Natural killer cell treated with Interleukin-12 subunit alpha and Interleukin-12 subunit beta and Interleukin-15 and Interleukin-18, amount 100 ng/mL, for 72 hours (primary cell): Measurements from ENCODE around the gene NDE1. TPM values are rescaled to one million over a fixed set of nuclear protein-coding genes. Genes with fewer than 3 reads are reported as not detected.
A peak's percentile ranks its signal among the peaks of the same experiment; 100 is the strongest.
"Not testable (repeated sequence)": the region's sequence is repeated elsewhere in the genome, so short reads cannot be mapped to it uniquely, and the experiment has no call there.

Source experiments
- ATAC-seq, 2 donors: fragments of 150-1000 bp; cut with Tn5 transposase in 1 of 2; sonication (Bioruptor Pico), chemical (Tn5 transposase) in 1 of 2; 2 replicates each; pipeline ENCODE4 v1.10.0; 2021
- DNase-seq: peaks from one replicate; pipeline ENCODE4 v3.0.0; 2022; ENCODE audit warnings: low spot score
- H3K27ac Mint-ChIP-seq, 2 donors: 1 replicate in 1 of 2; 2 replicates in 1 of 2; pipeline ENCODE4 v1.8.0; 2022; ENCODE audit warnings: mixed read lengths in 2 of 2, mild to moderate bottlenecking in 1 of 2, moderate library complexity in 1 of 2
- H3K27me3 Mint-ChIP-seq, 2 donors: 1 replicate in 1 of 2; 2 replicates in 1 of 2; pipeline ENCODE4 v1.8.0; 2022; ENCODE audit warnings: mixed read lengths in 2 of 2
- H3K36me3 Mint-ChIP-seq: one replicate; pipeline ENCODE4 v1.8.0; 2022; ENCODE audit warnings: mixed read lengths
- H3K4me1 Mint-ChIP-seq, 2 donors: 1 replicate in 1 of 2; 2 replicates in 1 of 2; pipeline ENCODE4 v1.8.0; 2022; ENCODE audit warnings: low read depth in 2 of 2, mixed read lengths in 2 of 2, mild to moderate bottlenecking in 1 of 2
- H3K4me3 Mint-ChIP-seq: one replicate; pipeline ENCODE4 v1.8.0; 2022; ENCODE audit warnings: mixed read lengths
- H3K9me3 Mint-ChIP-seq: 2 replicates; pipeline ENCODE4 v1.8.0; 2022; ENCODE audit warnings: mixed read lengths
- total RNA-seq, 2 donors: library from RNA; stranded (reverse); gene quantifications; one replicate each; pipeline ENCODE4 v1.2.3, GENCODE V29; 2022

Gene NDE1
- total RNA-seq, 2 donors from 2014 or later = 95.0 to 151 TPM

- Mint-ChIP-seq H3K4me1 (peaks cover 5 to 18% of the 10 kb centered on the region in 2 donors), H3K36me3 (peaks cover 6% of the 10 kb centered on the region), H3K4me3 (no peak overlapping the region), H3K27ac (peak overlapping the region in 1 of 2 donors; percentile 27), H3K27me3 (no peaks in the 10 kb centered on the region), H3K9me3 (no peaks in the 10 kb centered on the region)
- ATAC-seq (no peak), DNase-seq (no peak)
Observed at GRCh38 chr16:15705064-15705565, 55.1 kb downstream of the NDE1 start.

- Mint-ChIP-seq H3K9me3 (no peaks in the 10 kb centered on the region), H3K36me3 (peaks cover 6% of the 10 kb centered on the region), H3K4me3 (no peak overlapping the region), H3K27me3 (no peaks in the 10 kb centered on the region), H3K4me1 (peaks cover 5 to 21% of the 10 kb centered on the region in 2 donors), H3K27ac (no peak overlapping the region)
- no peak for DNase-seq
- ATAC-seq = no peak
Observed at GRCh38 chr16:15707332-15707731, 57.3 kb downstream of the NDE1 start.

DNA sequence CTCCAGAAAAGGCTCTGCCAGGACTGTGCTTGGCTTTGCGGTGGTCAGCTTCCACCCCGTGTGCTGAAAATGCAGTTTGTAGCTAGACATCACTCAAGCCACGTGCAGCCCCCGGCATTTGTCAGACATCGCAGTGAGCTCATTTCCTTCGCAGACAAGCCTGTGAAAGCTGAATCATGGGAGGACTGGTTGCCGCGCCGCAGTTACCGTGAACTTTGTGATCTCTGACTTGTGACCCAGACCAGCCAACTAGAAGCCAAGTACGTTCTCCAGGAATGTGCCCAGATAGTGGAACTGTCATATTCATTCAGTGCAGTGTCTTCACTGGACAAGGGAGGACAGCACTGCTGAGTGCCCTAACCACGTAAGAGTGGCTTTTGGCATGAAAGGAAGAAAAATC, 58.1 kb downstream of the NDE1 start:
- H3K9me3 Mint-ChIP-seq = no peaks in the 10 kb centered on the region
- DNase-seq (no peak), ATAC-seq (no peak)
- H3K4me1 Mint-ChIP-seq = peaks cover 5 to 24% of the 10 kb centered on the region in 2 donors
- peaks cover 6% of the 10 kb centered on the region for H3K36me3 Mint-ChIP-seq
- no peak overlapping the region for H3K4me3 Mint-ChIP-seq
- no peak overlapping the region for H3K27ac Mint-ChIP-seq
- H3K27me3 Mint-ChIP-seq = no peaks in the 10 kb centered on the region

- H3K36me3 Mint-ChIP-seq = peaks cover 6% of the 10 kb centered on the region
- ATAC-seq (no peak), DNase-seq (no peak)
- no peak overlapping the region for H3K27ac Mint-ChIP-seq
- H3K4me3 Mint-ChIP-seq = no peak overlapping the region
- H3K27me3 Mint-ChIP-seq = no peaks in the 10 kb centered on the region
- H3K4me1 Mint-ChIP-seq = peaks cover 5 to 26% of the 10 kb centered on the region in 2 donors
- no peaks in the 10 kb centered on the region for H3K9me3 Mint-ChIP-seq
Observed at GRCh38 chr16:15708997-15709396, 59.0 kb downstream of the NDE1 start.

DNA sequence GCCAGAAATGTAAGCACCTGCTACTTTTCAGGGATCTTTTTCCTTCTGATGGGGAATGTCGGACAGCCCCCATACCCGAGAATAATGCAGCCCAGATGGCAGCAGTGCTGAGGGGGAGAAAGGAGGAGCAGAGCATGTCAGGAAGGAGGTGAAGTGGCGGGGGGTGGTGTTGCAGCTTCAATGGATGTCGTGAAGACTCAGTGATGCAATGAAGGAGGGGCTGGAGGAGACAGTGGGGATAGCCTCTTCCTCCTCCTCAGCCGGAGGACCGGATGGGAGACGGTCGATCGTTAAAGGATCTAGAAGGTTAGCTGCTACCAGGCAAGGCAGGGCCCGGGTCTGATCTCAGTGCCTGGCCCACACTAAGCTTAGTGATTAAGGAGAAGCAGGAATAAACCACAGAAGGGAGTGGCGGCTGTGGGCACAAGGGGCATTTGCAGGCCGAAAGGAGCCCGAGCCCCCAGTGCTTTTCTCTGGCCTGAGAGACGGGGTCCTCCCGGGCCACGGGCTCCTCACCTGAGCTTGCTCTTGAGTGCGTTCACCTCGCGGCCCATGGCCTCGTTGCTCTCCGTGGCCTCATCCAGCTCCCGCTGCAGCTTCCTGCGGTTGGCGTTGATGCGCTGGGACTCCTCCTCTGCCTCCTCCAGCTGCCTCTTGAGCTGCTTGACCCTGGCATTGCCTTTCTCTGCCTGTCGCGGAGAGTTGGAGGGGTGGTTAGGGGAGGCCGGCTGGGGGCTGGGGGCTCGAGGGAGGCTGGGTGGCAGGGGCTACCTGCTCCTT, 64.5 kb downstream of the NDE1 start:
- Mint-ChIP-seq H3K27ac (peak overlapping the region in 1 of 2 donors; percentile 13), H3K4me1 (peaks cover 0 to 14% of the 10 kb centered on the region in 2 donors)

GRCh38 chr16:15715221-15715620, 65.2 kb downstream of the NDE1 start:
- ATAC-seq = no peak
- no peak for DNase-seq
- peaks cover 0 to 14% of the 10 kb centered on the region in 2 donors for H3K4me1 Mint-ChIP-seq
- H3K9me3 Mint-ChIP-seq = no peaks in the 10 kb centered on the region
- no peak overlapping the region for H3K27ac Mint-ChIP-seq
- no peak overlapping the region for H3K4me3 Mint-ChIP-seq
- no peaks in the 10 kb centered on the region for H3K36me3 Mint-ChIP-seq
- no peaks in the 10 kb centered on the region for H3K27me3 Mint-ChIP-seq

More for the DNA sequence above, 64.5 kb downstream of the NDE1 start:
- no peaks in the 10 kb centered on the region for H3K9me3 Mint-ChIP-seq
- ATAC-seq (no peak), DNase-seq (no peak)
- no peak overlapping the region for H3K4me3 Mint-ChIP-seq
- H3K36me3 Mint-ChIP-seq = no peaks in the 10 kb centered on the region
- H3K27me3 Mint-ChIP-seq = no peaks in the 10 kb centered on the region

DNA sequence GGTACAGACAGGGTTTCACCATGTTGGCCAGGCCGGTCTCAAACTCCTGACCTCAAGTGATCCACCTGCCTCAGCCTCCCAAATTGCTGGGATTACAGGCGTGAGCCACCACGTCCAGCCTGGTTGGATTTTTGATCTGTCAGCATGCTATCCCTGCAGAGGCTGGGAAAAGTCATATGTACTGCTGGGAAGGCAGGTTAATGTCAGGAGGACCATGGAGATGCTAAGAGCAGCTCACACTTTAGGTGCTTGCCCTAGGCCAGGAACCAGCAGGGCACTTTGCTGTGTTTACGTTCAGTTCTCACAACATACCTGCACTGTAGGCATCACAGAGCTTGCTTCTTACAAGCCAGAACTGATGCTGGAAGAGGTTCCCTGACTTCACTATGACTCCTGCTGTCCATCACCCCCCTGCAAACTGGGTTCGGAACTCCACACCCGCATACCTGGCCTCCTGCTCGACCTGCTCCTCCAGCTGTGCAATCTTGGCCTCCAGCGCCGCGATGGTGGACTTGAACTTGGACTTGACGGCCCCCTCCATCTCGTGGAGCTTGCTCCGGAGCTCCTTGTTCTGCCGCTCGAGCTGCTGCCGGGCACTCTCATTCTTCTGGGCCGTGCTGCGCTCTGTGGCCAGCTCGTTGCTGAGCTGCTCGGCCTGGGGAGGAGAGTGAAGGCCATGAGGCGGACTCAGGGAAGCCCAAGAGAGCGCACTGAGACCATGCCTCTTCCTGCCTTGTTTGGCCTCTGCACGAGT, 66.8 kb downstream of the NDE1 start:
- Mint-ChIP-seq H3K4me1 (peaks cover 0 to 13% of the 10 kb centered on the region in 2 donors), H3K4me3 (no peak overlapping the region), H3K27ac (no peak overlapping the region), H3K27me3 (no peaks in the 10 kb centered on the region), H3K9me3 (no peaks in the 10 kb centered on the region), H3K36me3 (no peaks in the 10 kb centered on the region)
- no peak for DNase-seq
- ATAC-seq = no peak

GRCh38 chr16:15721018-15721417, 71.0 kb downstream of the NDE1 start:
- ATAC-seq (no peak), DNase-seq (no peak)
- peaks cover 4% of the 10 kb centered on the region for H3K36me3 Mint-ChIP-seq
- H3K27ac Mint-ChIP-seq = no peak overlapping the region
- no peaks in the 10 kb centered on the region for H3K4me1 Mint-ChIP-seq
- H3K27me3 Mint-ChIP-seq = no peaks in the 10 kb centered on the region
- H3K4me3 Mint-ChIP-seq = no peak overlapping the region
- no peaks in the 10 kb centered on the region for H3K9me3 Mint-ChIP-seq

- ATAC-seq (no peak), DNase-seq (no peak)
- no peak overlapping the region for H3K27ac Mint-ChIP-seq
- no peaks in the 10 kb centered on the region for H3K27me3 Mint-ChIP-seq
- H3K36me3 Mint-ChIP-seq = peaks cover 4% of the 10 kb centered on the region
- H3K4me3 Mint-ChIP-seq = no peak overlapping the region
- no peaks in the 10 kb centered on the region for H3K9me3 Mint-ChIP-seq
- H3K4me1 Mint-ChIP-seq = no peaks in the 10 kb centered on the region
Observed at GRCh38 chr16:15723808-15724207, 73.8 kb downstream of the NDE1 start.

GRCh38 chr16:15725641-15726240, 75.7 kb downstream of the NDE1 start:
- peaks cover 4% of the 10 kb centered on the region for H3K36me3 Mint-ChIP-seq
- no peak for DNase-seq
- H3K9me3 Mint-ChIP-seq = no peaks in the 10 kb centered on the region
- H3K27ac Mint-ChIP-seq = no peak overlapping the region
- ATAC-seq = no peak
- H3K27me3 Mint-ChIP-seq = no peaks in the 10 kb centered on the region
- no peaks in the 10 kb centered on the region for H3K4me1 Mint-ChIP-seq
- H3K4me3 Mint-ChIP-seq = no peak overlapping the region

- Mint-ChIP-seq H3K36me3 (peaks cover 4% of the 10 kb centered on the region), H3K4me3 (no peak overlapping the region), H3K27ac (no peak overlapping the region), H3K4me1 (no peaks in the 10 kb centered on the region), H3K27me3 (no peaks in the 10 kb centered on the region), H3K9me3 (no peaks in the 10 kb centered on the region)
- no peak for ATAC-seq
- DNase-seq = no peak
Observed at GRCh38 chr16:15726715-15727114, 76.7 kb downstream of the NDE1 start.

GRCh38 chr16:15727697-15728096, 77.7 kb downstream of the NDE1 start:
- not testable (repeated sequence) for H3K4me1 Mint-ChIP-seq, H3K9me3 Mint-ChIP-seq, ATAC-seq, DNase-seq, H3K27ac Mint-ChIP-seq, H3K27me3 Mint-ChIP-seq, H3K4me3 Mint-ChIP-seq, H3K36me3 Mint-ChIP-seq

DNA sequence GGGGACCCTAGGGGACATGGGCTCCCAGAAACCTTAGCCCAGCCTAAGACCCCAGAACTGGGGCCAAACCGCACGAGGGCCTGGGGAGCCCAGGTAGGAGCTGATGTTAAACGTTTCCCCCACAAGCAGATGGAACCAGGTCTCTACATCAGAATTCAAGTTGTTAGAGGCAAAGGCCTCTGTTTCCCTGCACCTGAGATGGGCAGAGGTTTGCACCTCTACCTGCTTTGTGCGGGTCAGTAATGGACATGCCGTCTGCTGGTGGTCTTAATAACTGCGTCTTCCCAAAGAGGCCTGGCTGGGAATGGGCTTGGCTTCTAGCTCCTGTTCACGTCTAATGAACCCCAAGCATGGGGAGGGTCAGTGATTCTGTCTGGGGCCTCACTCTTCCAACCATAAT, 79.1 kb downstream of the NDE1 start:
- no peak overlapping the region for H3K4me3 Mint-ChIP-seq
- no peak for DNase-seq
- H3K36me3 Mint-ChIP-seq = peaks cover 4% of the 10 kb centered on the region
- H3K4me1 Mint-ChIP-seq = peaks cover 0 to 3% of the 10 kb centered on the region in 2 donors
- H3K27ac Mint-ChIP-seq = no peak overlapping the region
- no peaks in the 10 kb centered on the region for H3K27me3 Mint-ChIP-seq
- ATAC-seq = no peak
- no peaks in the 10 kb centered on the region for H3K9me3 Mint-ChIP-seq

- no peaks in the 10 kb centered on the region for H3K27me3 Mint-ChIP-seq
- H3K4me1 Mint-ChIP-seq = peaks cover 0 to 3% of the 10 kb centered on the region in 2 donors
Observed at GRCh38 chr16:15732416-15732815, 82.4 kb downstream of the NDE1 start.

More at GRCh38 chr16:15732416-15732815, 82.4 kb downstream of the NDE1 start:
- DNase-seq (no peak), ATAC-seq (no peak)
- Mint-ChIP-seq H3K4me3 (no peak overlapping the region), H3K27ac (no peak overlapping the region), H3K36me3 (no peaks in the 10 kb centered on the region), H3K9me3 (no peaks in the 10 kb centered on the region)
